SK-N-SH (cell line): Measurements from ENCODE around the gene RNF133.

ENCODE experiments used
- CTCF ChIP-seq: fragments of 200-600 bp; sonication (generic); IDR thresholded peaks from 2 replicates; pipeline ENCODE4 v1.6.1; 2017; ENCODE audit warnings: antibody characterized with exemption, mild to moderate bottlenecking, moderate library complexity
- EP300 ChIP-seq, 2 experiments: IDR thresholded peaks; 2 replicates each; pipeline versions ENCODE4 v1.4.0 to v1.6.1; 2012; ENCODE audit warnings: borderline replicate concordance in 1 of 2, low read depth in 1 of 2, low read length in 1 of 2
- EZH2phosphoT487 ChIP-seq: fragments of 200-600 bp; sonication (generic); IDR thresholded peaks from 2 replicates; pipeline ENCODE4 v1.6.1; 2017; ENCODE audit warnings: low read depth, mixed run types, mild to moderate bottlenecking, antibody characterized with exemption, moderate library complexity, borderline replicate concordance
- GABPA ChIP-seq: IDR thresholded peaks from 2 replicates; pipeline ENCODE4 v1.4.0; 2012; ENCODE audit warnings: low read depth, mild to moderate bottlenecking
- MAX ChIP-seq: IDR thresholded peaks from 2 replicates; pipeline ENCODE4 v1.4.0; 2012; ENCODE audit warnings: low read depth
- MXI1 ChIP-seq: IDR thresholded peaks from 2 replicates; pipeline ENCODE4 v1.6.1; 2012; ENCODE audit warnings: mild to moderate bottlenecking, low read depth, low read length, improper control_type of control experiment
- NRF1 ChIP-seq: IDR thresholded peaks from 2 replicates; pipeline ENCODE4 v1.6.1; 2012; ENCODE audit warnings: low read depth, mild to moderate bottlenecking, low read length
- PBX3 ChIP-seq: IDR thresholded peaks from 2 replicates; pipeline ENCODE4; 2012
- POLR2AphosphoS5 ChIP-seq: IDR thresholded peaks from 2 replicates; pipeline ENCODE4 v1.6.1; 2012; ENCODE audit warnings: low read depth, low read length

- TF ChIP-seq CTCF (no peak), EZH2phosphoT487 (no peak), POLR2AphosphoS5 (no peak), MXI1 (no peak), EP300 (IDR thresholded peaks at IDR 0.05; ENCODE audit: borderline replicate concordance in 1 of 2, low read depth in 1 of 2, low read length in 1 of 2) (no peak), PBX3 (no peak), GABPA (no peak), MAX (no peak), NRF1 (no peak)
Measured at GRCh38 chr7:122674502-122674901, 24.4 kb downstream of the RNF133 start.
